GOT3 (cell line): ENCODE data around the gene TSPO2.

Experiments used
- DNase-seq: peaks from one replicate; lab custom pipeline; 2025; ENCODE audit warnings: mixed read lengths; lab: John Stamatoyannopoulos, UW

TSPO2 gene

DNA sequence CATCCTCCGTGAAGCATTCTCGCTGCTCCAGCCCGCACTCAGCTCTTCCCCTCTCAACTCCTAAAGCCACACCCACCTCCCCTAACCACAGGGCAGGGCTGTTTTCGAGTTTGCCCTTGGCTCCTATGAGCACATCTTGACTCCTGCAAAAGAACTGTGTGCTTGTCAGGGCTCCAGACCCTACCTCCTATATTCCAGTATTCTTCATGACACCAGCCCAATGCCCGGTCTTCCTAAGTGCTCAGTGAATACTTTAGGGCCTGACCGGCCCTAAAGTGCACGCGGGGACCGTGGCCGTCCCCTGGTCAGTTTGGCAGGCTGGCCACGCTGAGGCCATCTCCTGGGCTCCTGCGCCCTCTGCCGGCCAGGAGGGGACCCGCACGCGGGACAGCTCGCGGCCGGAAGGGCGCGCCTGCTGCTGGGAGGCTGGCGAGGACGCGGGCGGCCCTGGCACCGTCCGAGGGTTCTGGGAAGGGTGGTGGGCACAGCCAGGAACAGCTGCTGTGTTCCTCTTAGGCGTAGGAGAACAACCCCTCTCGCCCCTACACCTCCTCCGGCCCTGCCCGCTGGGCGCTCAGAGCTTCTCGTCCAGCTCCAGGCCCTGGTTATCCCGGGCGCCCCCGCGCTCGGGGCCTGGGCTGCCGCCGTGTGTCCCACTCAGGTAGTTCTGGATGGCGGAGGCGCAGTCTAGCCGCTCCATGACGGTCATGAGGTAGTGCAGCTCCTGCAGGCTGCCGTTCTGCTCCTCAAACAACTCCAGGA lies 14.3 kb upstream of the TSPO2 start:
- DNase-seq = peak; percentile 47

DNA sequence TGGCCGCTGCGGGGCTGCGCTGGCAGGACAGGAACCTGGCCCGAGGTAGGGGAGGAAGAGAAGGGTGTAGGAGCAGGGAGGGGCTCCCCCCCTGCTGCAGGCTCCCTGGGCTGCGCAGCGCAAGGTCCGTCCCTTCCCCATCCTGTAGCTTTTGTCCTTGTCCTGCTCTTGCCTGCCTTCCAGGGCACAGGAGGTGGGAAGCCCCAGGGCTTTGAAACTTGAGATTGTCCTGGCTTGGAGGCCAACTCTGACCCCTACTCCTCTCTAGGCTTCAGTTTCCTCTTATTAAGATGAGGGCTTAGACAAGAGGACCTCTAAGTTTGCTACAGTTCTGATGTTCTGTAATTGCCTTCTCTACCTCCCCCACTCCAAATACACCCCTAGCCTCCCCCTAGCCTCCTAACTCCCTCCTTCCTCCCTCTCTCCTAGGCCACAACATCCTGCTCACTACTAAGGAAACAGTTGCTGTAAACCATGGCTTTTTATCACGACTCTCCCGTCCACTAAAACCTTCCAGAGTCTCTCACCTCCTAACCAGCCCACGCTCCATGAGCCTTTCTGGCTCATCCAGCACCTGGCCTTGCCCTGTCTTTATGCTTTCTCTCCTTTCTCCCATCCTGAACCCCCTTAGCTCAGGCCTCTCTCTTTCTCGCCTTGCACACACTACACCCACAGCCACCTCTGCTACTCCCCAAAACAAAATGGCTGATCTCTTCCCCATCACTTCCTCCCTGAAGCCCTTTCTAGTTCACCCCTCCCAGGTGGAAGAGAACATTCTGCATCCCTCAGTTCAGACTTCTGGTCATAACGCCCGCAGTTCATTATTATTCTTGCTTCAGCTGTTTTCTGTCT lies 13.5 kb upstream of the TSPO2 start:
- no peak for DNase-seq

DNA sequence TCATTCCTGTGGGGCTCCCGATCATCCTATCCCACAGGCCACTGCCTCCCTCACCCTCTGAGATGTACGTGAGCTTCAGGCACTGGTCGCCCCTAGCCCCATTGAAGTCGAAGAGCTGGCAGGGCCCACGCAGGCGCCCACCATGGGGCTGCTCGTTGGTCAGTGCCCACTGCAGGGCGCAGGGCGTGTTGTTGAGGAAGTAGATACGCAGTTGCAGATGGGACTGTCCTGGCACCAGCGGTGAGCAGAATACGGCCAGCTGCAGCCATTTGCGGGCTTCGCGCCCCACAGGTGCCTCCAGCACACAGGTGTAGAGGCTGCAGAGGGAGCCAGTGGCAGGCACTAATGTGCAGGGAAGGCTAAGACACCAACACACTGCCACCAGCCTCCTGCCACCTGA lies 9.4 kb upstream of the TSPO2 start:
- no peak for DNase-seq

DNA sequence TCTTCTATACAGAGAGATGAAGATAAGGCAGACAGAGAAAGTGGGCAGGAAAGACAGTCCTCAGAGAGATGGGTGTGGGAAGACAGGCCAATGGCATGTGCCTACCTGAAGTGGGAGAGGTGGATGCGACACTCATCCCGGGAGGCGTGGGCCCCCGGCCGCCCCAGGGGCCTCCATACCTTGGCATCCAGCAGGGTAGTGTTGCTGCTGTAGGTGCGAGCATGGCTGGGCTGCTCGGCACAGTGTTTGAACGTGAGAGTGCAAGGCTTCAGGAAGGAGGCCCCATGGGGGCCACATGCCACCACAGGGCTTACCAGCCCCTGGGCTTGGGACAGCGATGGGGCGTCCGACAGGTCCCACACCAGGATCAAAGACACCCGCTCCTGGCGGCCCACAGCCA lies 8.5 kb upstream of the TSPO2 start:
- no peak for DNase-seq

DNA sequence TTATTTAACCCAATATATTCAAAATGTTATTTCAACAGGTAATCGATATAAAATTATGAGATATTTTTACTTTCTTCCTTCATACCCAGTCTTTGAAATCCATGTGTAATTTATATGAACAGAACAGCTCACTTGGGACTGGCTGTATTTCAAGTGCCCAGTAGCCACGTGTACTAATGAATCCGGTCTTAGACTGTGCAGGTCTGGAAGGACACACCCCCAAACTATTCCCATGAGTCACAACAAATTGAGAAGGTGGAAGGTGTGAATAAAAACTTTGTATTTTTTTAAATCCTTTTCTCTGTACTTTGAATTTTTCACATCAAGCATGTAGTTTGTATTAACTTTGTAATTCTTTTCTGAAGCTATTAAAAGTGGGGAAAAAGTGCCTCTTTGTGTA lies 6.1 kb upstream of the TSPO2 start:
- DNase-seq = no peak

DNA sequence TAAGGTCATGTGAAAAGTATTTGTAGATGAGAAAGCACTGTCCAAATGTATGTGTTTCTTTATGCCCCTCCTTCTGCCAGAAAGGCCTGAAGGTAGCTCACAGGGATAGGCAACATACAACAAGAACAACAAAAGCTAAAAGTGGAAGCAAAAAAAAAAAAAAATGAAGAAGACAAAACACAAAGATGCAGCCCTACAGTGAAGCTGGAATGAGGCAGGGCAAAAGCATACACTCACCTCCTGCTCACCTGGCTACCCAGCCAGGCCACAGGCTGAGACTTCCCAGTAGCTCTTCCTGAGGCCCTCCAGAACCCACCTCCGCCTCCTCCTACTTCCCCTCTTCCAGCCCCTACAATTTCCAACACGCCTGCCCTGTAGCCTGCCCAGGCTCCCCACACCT lies 5.7 kb upstream of the TSPO2 start:
- no peak for DNase-seq

DNA sequence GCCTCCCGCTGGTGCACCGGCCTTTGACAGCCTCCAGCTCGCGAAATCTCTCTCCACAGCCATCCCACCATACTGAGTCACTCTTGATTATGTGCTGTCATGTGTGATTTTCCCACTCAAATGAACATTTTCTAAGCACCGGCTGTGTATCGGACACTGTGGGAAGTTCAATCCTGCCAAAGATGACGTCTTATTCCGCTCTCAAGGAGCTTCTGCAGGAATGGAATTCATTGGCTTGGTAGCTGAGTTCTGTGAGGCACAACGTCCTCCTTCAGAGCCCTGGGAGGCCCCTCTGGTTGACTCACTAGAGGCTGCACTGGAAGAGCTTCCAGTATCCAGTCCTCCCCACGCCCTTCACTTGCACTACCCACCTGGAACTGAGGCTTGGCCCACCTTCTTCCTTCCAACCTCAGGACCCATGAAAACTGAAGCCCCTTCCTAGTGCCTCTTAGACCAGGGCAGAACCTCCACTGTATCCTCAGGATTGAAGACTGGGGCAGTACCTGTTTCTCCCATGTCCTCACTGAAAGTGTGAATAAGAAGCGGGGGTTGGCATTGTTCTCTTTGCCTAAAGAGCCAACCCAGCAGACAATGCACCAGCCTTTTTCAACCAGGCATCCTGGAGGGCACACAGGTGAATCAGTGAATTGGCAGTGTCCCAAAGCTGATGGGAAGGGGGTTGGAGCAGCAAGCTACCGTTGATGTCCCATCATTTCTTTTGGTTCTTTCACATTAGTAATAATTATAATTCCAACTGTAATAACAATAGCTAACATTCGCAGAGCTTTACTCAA lies 5.0 kb upstream of the TSPO2 start:
- no peak for DNase-seq

DNA sequence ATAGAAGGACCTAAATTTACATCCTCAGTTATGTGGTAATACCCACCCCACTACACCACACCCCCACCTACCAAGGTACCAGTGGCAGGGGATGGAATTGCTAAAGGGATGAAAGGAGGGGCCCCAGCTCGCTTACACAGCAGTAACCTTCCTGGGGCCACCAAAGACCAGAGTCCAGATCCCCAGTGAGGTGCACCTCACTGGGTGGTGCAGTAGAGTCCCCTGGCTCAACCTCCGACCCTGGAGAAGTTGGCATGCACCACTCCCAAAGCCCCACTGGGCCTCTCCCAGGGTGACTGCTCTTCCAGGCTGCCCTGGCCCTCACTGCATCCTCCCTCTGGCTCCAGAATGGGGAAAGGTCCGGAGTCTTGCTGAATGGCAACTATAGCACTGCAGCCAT lies 4.1 kb upstream of the TSPO2 start:
- no peak for DNase-seq

DNA sequence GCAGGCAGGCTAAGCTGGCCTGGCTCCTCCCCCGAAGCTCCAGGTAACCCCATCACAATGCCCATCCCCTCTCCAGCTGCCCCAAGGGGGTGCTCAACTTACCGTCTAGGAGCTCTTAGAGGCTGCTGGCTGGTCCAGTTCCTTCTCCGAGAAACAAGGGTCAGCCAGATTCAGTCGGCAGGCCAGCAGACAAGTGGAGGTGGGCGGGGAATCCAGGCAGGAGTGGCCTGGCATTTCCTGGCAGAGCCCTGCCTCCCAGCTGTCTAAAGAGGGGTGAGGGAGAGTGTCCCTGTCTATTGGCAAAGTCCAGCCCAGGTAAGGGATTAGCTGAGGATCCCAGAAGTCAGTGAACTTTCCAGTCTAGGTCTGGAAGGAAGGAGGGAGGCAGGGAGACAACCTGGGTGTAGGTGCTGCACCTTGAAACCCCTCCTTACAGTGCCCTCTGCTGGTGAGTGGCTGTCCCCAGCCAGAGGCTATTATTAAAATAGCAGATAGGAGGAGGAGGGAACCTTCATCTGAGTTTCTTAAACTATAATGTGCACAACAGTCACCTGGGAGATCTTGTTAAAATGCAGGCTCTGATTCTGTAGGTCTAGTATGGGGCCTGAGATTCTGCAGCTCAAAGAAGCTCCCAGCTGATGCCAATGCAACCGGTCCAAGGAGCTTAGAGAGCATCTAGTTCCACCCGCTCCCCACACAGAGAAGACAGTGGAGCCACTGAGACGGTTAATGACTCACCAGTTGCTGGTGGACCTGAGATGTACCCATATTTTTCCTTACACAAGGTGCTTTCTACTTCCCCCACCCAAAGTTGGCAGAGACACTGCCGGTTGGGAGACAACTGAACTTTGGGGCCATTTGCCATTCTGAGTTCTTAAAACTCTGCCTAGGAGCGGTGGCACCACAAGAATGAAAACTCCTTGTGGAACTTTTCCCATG lies 2.9 kb upstream of the TSPO2 start, which contains the start of gene UNC5CL:
Gene UNC5CL (minus strand): TSS at position 162 of the 939 bp plus-strand sequence. CDS start 4,147 bp downstream, outside the sequence.
- no peak for DNase-seq

DNA sequence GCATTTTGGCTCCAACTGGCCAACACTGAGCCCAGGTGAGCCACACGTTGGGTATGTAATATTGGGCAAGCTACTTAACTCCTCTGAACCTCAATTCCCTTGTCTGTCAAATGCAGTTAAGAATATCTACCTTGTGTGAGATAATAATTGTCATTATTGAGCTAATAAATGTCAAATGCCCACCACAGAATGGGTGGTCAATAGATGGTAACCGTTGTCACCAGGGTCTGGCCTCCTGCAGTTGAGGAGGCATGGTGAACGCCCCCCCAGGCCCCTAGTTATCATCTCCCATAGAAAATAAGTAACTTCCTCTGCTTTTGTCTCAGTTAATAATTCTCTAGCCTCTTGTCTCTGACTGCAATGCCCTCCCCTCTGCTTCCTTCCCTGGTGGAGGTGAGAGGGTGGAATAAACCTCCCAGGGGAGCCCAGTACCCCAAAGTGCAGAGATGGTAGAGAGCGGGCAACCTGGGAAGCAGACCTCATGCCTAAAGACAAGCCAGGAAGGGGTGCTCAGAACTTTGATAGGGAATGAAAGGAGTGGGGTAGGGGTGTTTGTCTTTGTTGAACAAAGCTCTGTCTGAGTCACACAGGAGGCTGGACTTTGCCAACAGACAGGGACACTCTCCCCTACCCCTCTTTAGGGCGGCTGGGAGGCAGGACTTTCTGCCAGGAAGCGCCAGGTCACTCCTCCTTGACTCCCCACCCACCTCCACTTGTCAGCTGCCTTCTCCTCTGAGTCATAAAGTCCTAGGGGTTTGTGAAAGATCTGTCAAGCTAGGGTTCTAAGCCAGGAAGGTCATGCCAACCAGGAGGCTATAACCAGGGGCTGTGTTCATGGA lies 1.9 kb upstream of the TSPO2 start:
- no peak for DNase-seq

DNA sequence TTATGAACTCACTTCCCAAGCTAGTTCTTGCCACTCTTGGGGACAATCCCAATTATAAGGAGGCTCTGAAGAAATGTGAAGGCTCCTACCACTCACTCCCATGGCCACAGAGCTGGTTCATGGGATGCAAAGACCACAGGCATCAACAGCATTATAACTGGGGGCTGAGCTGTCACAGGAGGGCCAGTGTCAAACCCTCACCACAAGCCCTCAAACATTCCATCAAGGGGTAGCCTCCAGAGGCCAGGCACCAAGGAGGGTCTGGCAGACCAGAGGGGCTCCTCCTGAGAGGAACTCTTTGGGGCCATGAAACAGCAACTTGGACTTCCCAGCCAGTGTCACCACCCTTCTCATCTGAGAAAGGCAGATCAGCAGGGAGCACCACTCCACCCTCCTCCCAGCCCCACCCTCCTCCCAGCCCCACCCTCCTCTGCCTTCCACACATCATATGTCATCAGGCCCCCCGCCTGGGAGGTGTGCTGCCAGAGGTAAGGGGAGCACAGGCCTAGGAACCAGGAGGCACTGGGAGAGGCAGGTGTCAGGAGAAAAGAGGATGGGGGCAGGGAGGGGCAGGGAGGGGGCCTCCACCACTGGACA lies 1.2 kb upstream of the TSPO2 start:
- DNase-seq = no peak

DNA sequence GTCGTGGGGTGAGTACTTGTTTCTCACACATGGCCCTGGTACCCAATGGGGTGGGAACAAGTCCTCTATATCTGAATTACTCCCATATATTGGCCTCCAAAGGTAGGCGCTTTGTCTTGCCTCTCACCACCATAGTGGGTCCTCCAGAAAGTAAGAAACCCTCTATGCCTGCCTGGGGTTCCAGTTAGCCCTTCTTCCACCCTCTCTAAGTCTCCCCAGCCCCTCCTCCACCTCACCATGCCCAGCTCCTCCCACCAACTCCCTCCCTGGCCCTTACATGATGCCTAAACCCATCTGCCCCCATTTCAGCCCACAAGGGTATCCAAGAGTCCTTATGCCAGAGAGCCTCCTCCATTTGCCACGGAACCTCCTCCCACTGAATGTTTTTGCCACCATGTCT lies 884 bp downstream of the TSPO2 start:
- DNase-seq = no peak

DNA sequence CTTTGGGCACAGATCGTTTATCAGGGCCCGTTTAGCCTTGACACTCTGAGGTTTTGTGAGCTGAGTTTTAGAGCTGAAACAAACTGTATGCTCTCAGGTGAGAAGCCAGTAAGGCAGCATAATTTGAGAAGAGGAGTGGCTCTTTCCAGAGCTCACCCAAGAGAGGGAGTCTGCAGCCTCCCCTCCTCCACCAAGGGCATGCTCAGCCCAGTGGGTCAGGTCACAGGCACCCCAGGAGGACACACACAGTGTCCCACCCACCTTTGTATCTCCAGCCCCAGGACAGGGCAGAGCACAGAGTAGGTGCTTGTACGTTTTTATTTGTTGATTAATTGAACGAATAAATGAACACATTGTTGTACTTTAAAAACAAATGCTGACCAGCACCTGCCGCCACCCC lies 3.4 kb downstream of the TSPO2 start:
- DNase-seq = no peak

DNA sequence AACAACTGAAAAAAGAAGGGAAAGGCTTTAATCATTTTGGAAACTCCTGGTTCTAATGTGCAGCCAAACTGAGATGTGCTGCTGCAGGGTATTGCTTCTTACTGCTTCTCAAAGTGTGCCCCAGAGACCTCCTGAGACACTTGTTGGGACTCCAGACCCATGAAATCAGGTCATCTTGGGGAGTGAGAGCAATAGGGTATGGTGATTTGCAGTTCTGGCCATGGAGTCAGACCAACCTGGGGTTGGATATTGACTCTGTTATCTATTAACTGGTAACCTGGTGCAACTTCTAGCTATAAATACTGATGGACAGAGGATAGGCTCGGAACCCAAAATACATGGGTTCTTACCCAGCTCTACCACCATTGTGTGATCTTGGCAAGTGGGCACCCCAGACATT lies 3.8 kb downstream of the TSPO2 start:
- DNase-seq = no peak

DNA sequence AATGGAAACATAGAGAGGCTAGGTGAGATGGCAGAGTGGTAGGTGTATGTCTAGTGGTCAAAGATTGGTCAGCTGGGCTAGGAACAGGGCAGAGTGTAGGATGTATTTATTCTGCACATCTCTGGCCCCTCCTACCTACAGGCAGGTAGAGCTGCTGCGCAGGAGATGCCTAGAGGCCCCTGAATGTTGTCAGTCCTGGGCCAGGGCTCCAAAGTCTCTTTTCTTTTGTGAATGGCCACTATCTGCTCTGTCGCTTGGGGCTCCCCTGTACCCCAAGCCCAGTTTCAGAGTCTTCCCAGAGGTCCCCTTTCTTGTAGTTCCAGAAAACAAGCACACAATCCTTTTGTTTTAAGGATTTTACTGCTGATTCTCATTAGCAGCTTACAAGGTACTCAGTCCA lies 5.0 kb downstream of the TSPO2 start:
- DNase-seq = no peak

DNA sequence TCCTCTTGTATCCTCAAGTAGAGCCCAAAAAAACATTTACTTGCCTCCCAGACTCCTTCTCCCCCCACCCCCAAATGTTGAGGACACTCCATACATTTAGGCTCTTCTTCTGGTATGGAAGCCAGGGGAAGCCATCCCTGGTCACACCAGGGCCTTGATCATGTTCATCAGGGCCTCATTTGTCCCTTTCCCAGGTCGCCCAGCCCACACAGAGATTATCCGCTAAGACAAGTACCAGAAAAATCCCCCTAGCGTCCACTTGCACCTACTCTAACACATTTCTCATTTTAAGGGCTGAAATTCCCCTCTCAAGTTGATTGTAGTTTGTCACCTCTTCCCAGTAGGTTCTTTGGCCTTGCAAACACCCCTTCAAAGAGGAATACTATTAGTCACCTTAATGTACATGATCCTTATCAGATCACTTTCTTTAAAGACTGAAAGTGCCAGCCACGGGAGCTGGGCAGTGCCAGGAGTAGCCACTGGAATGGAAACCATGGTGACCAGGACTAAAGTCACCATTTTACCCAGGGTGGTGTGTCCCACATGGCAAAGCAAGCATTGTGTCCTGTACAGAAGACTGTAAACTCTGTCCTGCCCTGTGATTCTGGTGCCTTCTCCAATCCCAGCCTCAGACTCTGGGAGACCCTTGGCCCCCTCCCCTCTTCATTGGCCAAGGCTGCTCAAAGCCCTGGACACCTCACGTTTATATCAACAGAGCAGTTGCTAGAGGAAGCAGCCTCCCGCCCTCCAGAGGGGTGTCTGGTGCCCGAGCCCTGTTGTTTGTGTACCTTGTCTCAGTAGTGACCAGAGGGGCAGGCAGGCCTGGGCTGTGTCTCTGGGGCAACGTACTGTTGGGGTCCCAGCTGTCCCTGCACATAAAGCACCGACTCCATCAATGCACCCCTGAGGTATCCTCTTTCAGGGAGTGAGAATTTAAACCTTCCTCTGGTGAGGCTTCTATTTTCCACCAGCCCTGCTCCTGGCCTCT lies 5.8 kb downstream of the TSPO2 start:
- no peak for DNase-seq

DNA sequence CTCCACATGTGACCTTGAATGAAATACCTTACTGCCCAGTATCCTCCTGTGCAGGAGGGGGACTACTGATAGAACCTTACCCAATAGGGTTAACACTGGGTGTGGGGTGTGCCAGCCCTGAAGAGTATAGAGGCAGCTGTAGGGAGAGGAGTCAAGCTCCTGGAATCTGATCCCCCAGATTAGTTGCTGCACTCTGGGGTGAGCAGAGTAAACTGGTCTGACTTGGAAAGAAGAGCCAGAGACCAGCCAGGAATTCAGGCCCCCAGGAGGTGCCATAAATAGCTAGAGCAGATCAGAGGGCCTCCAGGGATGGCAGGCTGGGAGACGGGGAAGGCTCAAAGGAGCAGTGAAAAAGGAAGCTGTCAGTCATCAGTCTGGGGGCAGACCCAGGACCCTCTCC lies 7.3 kb downstream of the TSPO2 start:
- no peak for DNase-seq

DNA sequence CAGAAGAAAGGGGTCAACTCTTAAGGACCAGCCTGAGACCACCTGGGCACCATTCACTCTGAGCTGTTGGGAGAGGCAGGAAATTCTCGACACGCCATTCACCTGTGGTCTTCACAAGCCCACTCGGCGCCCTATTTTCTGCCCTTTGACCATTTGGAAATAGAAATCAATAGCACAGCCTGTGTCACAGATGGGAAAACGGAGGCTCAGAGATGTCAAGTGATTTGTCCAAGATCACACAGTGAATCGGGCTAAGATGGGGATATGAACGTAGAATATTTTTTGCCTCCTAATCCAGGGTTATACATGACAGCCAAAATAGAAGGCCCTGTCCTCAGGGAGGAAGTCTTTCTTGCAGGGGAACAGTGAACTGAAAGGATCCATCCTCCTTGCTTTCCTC lies 7.7 kb downstream of the TSPO2 start:
- DNase-seq = no peak

DNA sequence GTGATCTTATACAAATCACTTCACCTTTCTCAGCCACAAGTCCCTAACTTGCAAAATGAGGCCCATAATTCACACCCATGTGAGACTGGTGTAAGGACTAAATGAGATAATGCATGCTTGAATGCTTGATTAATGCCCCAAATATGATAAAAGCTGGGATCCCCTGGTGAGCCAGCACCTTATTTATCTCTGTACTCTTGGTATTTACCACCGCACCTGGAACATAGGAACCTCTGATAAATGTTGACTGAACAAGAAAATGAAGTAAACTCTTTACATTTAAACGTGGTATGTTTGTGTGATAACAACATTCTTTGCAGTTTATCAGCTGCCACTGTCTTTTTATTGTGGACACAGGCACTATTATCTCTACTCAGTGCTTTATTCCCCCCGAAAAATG lies 8.3 kb downstream of the TSPO2 start:
- no peak for DNase-seq
